Caco-2 (cell line): ENCODE results near the gene PLEKHA6. TPM values are rescaled to one million over a fixed set of nuclear protein-coding genes. Genes with fewer than 3 reads are reported as not detected.

Experiments used
- BruUV-seq: library from RNA; stranded (reverse); fragments of 400-500 nt; replicated peaks from 2 replicates; lab custom pipeline; 2021; lab: Mats Ljungman, UMichigan
- CTCF ChIA-PET: fragments of 300-600 bp; sonication (Branson Sonifier 250); formaldehyde crosslinking; loops from one replicate; lab custom pipeline; 2022; ENCODE audit warnings: antibody characterized with exemption; lab: Charles Lee
- POLR2A ChIA-PET: fragments of 300-600 bp; sonication (Branson Sonifier 250); formaldehyde crosslinking; loops from one replicate; lab custom pipeline; 2022; ENCODE audit warnings: antibody characterized with exemption; lab: Charles Lee
- DNase-seq, 2 experiments: peaks; one replicate each; pipeline versions ENCODE4 v3.0.0 to v3.0.0-alpha.2; 2020 to 2022
- H3K27me3 ChIP-seq: replicated peaks from 2 replicates; pipeline ENCODE4 v1.6.0; 2011; ENCODE audit warnings: low read length; ENCODE audit not compliant: control insufficient read depth, insufficient read depth
- H3K36me3 ChIP-seq: 2 replicates; pipeline ENCODE4 v1.5.1; 2011; ENCODE audit warnings: low read length; ENCODE audit not compliant: control insufficient read depth, insufficient read depth
- H3K4me1 ChIP-seq: fragments of 250-450 bp; sonication (Bioruptor Pico); 2 replicates; pipeline ENCODE4 v1.5.1; 2020; ENCODE audit warnings: mild to moderate bottlenecking
- H3K4me3 ChIP-seq: 2 replicates; pipeline ENCODE4 v1.5.1; 2011; ENCODE audit warnings: low read depth, mild to moderate bottlenecking, control low read depth, low read length
- H3K9me3 ChIP-seq: fragments of 250-450 bp; sonication (Bioruptor Pico); 2 replicates; pipeline ENCODE4 v1.5.1; 2020; ENCODE audit warnings: mild to moderate bottlenecking, moderate library complexity
- H3K27ac Mint-ChIP-seq: one replicate; pipeline ENCODE4 v1.8.0; 2022; ENCODE audit warnings: mixed read lengths; ENCODE audit not compliant: unreplicated experiment
- H3K27me3 Mint-ChIP-seq: one replicate; pipeline ENCODE4 v1.8.0; 2022; ENCODE audit warnings: mixed read lengths; ENCODE audit not compliant: insufficient read depth, unreplicated experiment
- H3K36me3 Mint-ChIP-seq: one replicate; pipeline ENCODE4 v1.8.0; 2022; ENCODE audit warnings: mild to moderate bottlenecking, mixed read lengths; ENCODE audit not compliant: insufficient read depth, unreplicated experiment
- H3K4me1 Mint-ChIP-seq: one replicate; pipeline ENCODE4 v1.8.0; 2022; ENCODE audit warnings: low read depth, mixed read lengths; ENCODE audit not compliant: unreplicated experiment
- H3K4me3 Mint-ChIP-seq: one replicate; pipeline ENCODE4 v1.8.0; 2022; ENCODE audit warnings: mild to moderate bottlenecking, moderate library complexity, mixed read lengths; ENCODE audit not compliant: unreplicated experiment
- H3K9me3 Mint-ChIP-seq: one replicate; pipeline ENCODE4 v1.8.0; 2022; ENCODE audit warnings: mixed read lengths; ENCODE audit not compliant: unreplicated experiment
- CTCF ChIP-seq, 2 experiments: fragments of 200-600 bp in 1 of 2; IDR thresholded peaks; 1 replicate in 1 of 2; 2 replicates in 1 of 2; pipeline versions ENCODE4 v1.5.1 to v1.8.0; 2011 to 2022; ENCODE audit warnings: antibody characterized with exemption in 1 of 2, control low read depth in 1 of 2, inconsistent platforms in 1 of 2, low read depth in 1 of 2, low read length in 1 of 2, mild to moderate bottlenecking in 1 of 2, moderate library complexity in 1 of 2; ENCODE audit not compliant: insufficient read depth in 1 of 2, severe bottlenecking in 1 of 2, unreplicated experiment in 1 of 2
- intact Hi-C: fragments of 100-400 bp; cut with micrococcal nuclease; formaldehyde crosslinking; loops from one replicate; pipeline ENCODE4 v1.10.0; 2022; ENCODE audit not compliant: unreplicated experiment
- total RNA-seq: library from RNA; stranded (reverse); gene quantifications from 2 replicates; pipeline ENCODE4 v1.2.3, GENCODE V29; 2022

PLEKHA6 gene
- total RNA-seq, 1 experiment from 2014 or later, result 18.8 TPM

DNA sequence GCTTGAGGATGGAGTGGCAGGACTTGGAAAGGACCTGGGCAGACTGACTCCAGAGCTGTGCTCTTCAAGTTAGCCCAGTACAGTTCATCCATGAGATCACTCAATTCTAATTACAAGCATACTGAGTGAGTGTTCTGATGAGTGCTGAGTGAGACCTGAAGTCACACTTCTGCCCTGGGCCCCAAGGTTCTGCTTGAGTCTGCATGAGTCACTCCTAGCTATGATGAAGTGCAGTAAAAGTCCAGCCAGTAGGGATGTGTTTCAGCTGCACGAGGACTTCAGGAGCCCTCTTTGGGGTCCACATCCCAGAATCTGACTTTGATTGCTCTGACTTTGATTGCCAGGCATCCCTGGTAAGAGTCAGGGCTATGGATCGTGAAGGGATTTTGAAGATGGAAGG is 35.8 kb downstream of the PLEKHA6 start:
- Histone ChIP-seq H3K9me3 (no peaks in the 10 kb centered on the region), H3K36me3 (no peaks in the 10 kb centered on the region), H3K4me1 (peaks cover 37% of the 10 kb centered on the region), H3K27me3 (no peaks in the 10 kb centered on the region), H3K4me3 (no peak overlapping the region)
- Mint-ChIP-seq H3K36me3 (no peaks in the 10 kb centered on the region), H3K4me3 (no peak overlapping the region), H3K9me3 (no peaks in the 10 kb centered on the region), H3K27me3 (no peaks in the 10 kb centered on the region), H3K4me1 (peaks cover 26% of the 10 kb centered on the region), H3K27ac (peak overlapping the region; percentile 3)
- ChIA-PET POLR2A (no interaction called here), CTCF (interaction anchor here (0.9 to 1.4 kb wide), 4 partner anchors 10 to 110 kb away, joined by 3 to 4 read pairs (median 3); partner anchors contain the start of gene GOLT1A)
- intact Hi-C loops, result no loop called here
- DNase-seq, result no peak
- BruUV-seq, result no TSS peak
- TF ChIP-seq CTCF (IDR thresholded peaks at IDR 0.05; ENCODE audit: insufficient read depth in 1 of 2, low read depth in 1 of 2, low read length in 1 of 2, severe bottlenecking in 1 of 2, unreplicated experiment in 1 of 2), result no peak

- intact Hi-C loops, result no loop called here
- Mint-ChIP-seq H3K4me1 (peaks cover 35% of the 10 kb centered on the region), H3K36me3 (no peaks in the 10 kb centered on the region), H3K9me3 (no peaks in the 10 kb centered on the region), H3K27me3 (no peaks in the 10 kb centered on the region), H3K27ac (no peak overlapping the region), H3K4me3 (no peak overlapping the region)
- no peak overlapping the region for H3K4me3 ChIP-seq
- ChIA-PET POLR2A (no interaction called here), CTCF (interaction anchor here (1.4 kb wide), 1 partner anchor 76 kb away, joined by 4 read pairs; no protein-coding TSS in a partner anchor)
- no peaks in the 10 kb centered on the region for H3K27me3 ChIP-seq
- DNase-seq, result no peak
- peaks cover 52% of the 10 kb centered on the region for H3K4me1 ChIP-seq
- BruUV-seq, result no TSS peak
- TF ChIP-seq CTCF (IDR thresholded peaks at IDR 0.05; ENCODE audit: insufficient read depth in 1 of 2, low read depth in 1 of 2, low read length in 1 of 2, severe bottlenecking in 1 of 2, unreplicated experiment in 1 of 2), result no peak
- H3K36me3 ChIP-seq, result no peaks in the 10 kb centered on the region
- H3K9me3 ChIP-seq, result no peaks in the 10 kb centered on the region
Measured at GRCh38 chr1:204322339-204322868, 37.3 kb downstream of the PLEKHA6 start.

GRCh38 chr1:204321665-204322064 is 38.1 kb downstream of the PLEKHA6 start:
- H3K36me3 ChIP-seq, result no peaks in the 10 kb centered on the region
- POLR2A ChIA-PET, result no interaction called here
- CTCF ChIA-PET, result no interaction called here
- no peak overlapping the region for H3K4me3 ChIP-seq
- peaks cover 59% of the 10 kb centered on the region for H3K4me1 ChIP-seq
- no peaks in the 10 kb centered on the region for H3K9me3 ChIP-seq
- no peaks in the 10 kb centered on the region for H3K9me3 Mint-ChIP-seq
- no TSS peak for BruUV-seq
- intact Hi-C loops, result loop anchor here (2.0 kb wide), 1 partner anchor 41 kb away; no protein-coding TSS in a partner anchor
- H3K4me3 Mint-ChIP-seq, result no peak overlapping the region
- peaks cover 42% of the 10 kb centered on the region for H3K4me1 Mint-ChIP-seq
- no peak for TF ChIP-seq CTCF (IDR thresholded peaks at IDR 0.05; ENCODE audit: insufficient read depth in 1 of 2, low read depth in 1 of 2, low read length in 1 of 2, severe bottlenecking in 1 of 2, unreplicated experiment in 1 of 2)
- no peaks in the 10 kb centered on the region for H3K27me3 ChIP-seq
- H3K27me3 Mint-ChIP-seq, result no peaks in the 10 kb centered on the region
- no peaks in the 10 kb centered on the region for H3K36me3 Mint-ChIP-seq
- H3K27ac Mint-ChIP-seq, result no peak overlapping the region
- DNase-seq, result no peak
